ENCODE results near the gene BROX. TPM values are rescaled to one million over a fixed set of nuclear protein-coding genes. Genes with fewer than 3 reads are reported as not detected.

BROX gene
- total RNA-seq, 1 donor from 2014 or later, result 45.1 TPM

DNA sequence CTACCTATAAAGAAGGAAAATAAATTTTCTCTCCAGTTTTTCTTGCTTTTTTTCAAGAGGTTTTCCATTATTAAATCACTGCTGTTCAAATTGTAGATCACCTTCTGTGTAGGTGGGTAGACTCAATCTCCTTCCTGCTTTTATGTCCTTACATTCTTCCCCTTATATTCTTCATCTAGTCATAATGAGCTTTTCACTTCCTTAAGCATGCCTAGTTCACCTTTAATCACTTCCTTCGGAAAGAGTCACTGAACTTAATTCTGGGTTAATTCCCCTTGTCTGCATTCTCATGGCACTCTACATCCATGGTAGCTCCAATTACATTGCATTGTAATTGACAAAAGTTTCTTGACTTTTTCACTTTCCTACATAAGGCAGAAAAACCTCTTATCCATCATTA is 18.5 kb downstream of the BROX start:
- Mint-ChIP-seq H3K36me3 (ENCODE audit: unreplicated experiment) (peaks cover 58% of the 10 kb centered on the region), H3K9me3 (ENCODE audit: unreplicated experiment) (no peaks in the 10 kb centered on the region), H3K27me3 (ENCODE audit: unreplicated experiment) (no peaks in the 10 kb centered on the region), H3K4me3 (ENCODE audit: unreplicated experiment) (no peak overlapping the region), H3K4me1 (ENCODE audit: unreplicated experiment) (no peaks in the 10 kb centered on the region), H3K27ac (ENCODE audit: unreplicated experiment) (no peak overlapping the region)
- TF ChIP-seq, protein P1, sequence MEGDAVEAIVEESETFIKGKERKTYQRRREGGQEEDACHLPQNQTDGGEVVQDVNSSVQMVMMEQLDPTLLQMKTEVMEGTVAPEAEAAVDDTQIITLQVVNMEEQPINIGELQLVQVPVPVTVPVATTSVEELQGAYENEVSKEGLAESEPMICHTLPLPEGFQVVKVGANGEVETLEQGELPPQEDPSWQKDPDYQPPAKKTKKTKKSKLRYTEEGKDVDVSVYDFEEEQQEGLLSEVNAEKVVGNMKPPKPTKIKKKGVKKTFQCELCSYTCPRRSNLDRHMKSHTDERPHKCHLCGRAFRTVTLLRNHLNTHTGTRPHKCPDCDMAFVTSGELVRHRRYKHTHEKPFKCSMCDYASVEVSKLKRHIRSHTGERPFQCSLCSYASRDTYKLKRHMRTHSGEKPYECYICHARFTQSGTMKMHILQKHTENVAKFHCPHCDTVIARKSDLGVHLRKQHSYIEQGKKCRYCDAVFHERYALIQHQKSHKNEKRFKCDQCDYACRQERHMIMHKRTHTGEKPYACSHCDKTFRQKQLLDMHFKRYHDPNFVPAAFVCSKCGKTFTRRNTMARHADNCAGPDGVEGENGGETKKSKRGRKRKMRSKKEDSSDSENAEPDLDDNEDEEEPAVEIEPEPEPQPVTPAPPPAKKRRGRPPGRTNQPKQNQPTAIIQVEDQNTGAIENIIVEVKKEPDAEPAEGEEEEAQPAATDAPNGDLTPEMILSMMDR (IDR thresholded peaks at IDR 0.05), result no peak
- no peak for DNase-seq (ENCODE audit: extremely low spot score, unreplicated experiment)

DNA sequence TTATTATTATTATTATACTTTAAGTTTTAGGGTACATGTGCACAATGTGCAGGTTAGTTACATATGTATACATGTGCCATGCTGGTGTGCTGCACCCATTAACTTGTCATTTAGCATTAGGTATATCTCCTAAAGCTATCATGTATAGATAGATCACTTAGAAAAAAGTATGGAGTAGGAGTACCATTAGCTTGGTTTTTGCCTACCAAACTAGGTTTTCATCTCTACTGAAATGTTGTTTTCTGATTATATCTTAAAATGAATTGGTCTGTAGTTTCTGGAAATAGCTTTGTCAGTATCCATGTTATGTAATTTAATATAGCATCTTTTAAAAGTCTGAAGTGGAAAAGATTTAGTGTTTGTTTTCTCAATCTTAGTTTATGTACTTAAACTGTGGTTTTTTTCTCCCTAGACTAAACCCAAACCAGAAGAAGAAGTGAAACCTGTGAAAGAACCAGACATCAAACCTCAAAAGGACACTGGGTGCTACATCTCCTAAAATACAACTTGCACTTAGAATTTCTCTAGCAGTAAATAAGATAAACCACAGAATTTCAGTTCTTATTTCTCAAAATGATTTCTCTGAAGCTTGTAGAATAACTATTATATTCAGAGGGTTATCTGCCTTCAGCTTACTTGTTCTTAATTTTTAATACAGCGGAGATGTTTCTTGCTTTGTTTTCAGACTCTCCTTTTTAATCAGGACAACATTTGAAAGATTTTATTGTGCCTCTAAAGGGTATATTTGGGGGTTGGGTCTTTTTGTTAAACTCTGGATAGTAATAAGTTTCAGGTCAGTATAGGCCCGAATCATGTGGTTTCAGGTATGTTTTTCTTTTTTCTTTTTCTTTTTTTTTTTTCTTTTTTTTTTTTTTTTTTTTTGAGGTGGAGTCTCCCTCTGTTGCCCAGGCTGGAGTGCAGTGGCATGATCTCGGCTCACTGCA is 20.1 kb downstream of the BROX start:
- Mint-ChIP-seq H3K27ac (ENCODE audit: unreplicated experiment) (no peak overlapping the region), H3K27me3 (ENCODE audit: unreplicated experiment) (no peaks in the 10 kb centered on the region), H3K9me3 (ENCODE audit: unreplicated experiment) (no peaks in the 10 kb centered on the region), H3K4me1 (ENCODE audit: unreplicated experiment) (no peaks in the 10 kb centered on the region), H3K4me3 (ENCODE audit: unreplicated experiment) (no peak overlapping the region), H3K36me3 (ENCODE audit: unreplicated experiment) (peaks cover 50% of the 10 kb centered on the region)
- TF ChIP-seq, protein P1 (IDR thresholded peaks at IDR 0.05), result no peak
- DNase-seq (ENCODE audit: extremely low spot score, unreplicated experiment), result no peak

DNA sequence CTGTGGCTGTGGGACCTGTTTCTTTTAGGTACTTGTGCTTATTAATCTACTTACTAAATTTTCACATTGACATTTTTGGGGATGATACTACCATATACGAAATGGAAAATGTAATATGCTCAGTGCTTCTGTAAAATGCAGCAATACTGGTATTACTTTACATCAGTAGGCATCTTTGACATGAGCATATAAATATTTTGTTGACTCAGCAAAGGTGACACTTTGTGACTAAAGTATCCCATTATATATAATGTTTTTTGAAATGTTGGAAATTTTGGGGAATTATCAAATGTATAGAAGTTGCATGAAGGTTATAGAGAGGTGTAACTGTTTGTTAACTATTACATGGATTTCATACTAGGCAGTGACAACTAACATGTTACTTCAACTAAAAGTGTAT is 22.4 kb downstream of the BROX start:
- Mint-ChIP-seq H3K4me1 (ENCODE audit: unreplicated experiment) (no peaks in the 10 kb centered on the region), H3K36me3 (ENCODE audit: unreplicated experiment) (peaks cover 31% of the 10 kb centered on the region), H3K27ac (ENCODE audit: unreplicated experiment) (no peak overlapping the region), H3K27me3 (ENCODE audit: unreplicated experiment) (no peaks in the 10 kb centered on the region), H3K9me3 (ENCODE audit: unreplicated experiment) (no peaks in the 10 kb centered on the region), H3K4me3 (ENCODE audit: unreplicated experiment) (no peak overlapping the region)
- TF ChIP-seq, protein P1 (IDR thresholded peaks at IDR 0.05), result no peak
- DNase-seq (ENCODE audit: extremely low spot score, unreplicated experiment), result no peak

DNA sequence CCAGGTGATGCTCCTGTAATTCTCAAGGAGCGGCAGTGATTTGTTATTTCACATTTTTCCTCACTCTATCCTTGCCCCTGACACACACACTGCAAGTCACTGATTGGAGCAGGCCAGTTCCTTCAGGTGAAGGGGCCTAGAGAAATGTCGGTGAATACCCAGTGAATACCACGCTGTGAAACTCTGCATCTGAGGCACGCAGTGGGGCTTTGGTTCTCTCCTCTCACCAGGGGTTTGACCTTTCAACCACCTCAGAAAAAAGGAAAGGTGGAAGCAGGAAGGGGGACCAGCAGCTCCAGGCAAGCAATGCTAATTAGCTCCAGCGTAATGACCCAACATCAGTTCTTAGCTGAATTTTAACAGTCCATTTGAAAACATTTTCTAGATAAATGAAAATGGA is 24.1 kb downstream of the BROX start:
- Mint-ChIP-seq H3K36me3 (ENCODE audit: unreplicated experiment) (peaks cover 21% of the 10 kb centered on the region), H3K4me1 (ENCODE audit: unreplicated experiment) (no peaks in the 10 kb centered on the region), H3K4me3 (ENCODE audit: unreplicated experiment) (no peak overlapping the region), H3K27ac (ENCODE audit: unreplicated experiment) (no peak overlapping the region), H3K27me3 (ENCODE audit: unreplicated experiment) (no peaks in the 10 kb centered on the region), H3K9me3 (ENCODE audit: unreplicated experiment) (no peaks in the 10 kb centered on the region)
- TF ChIP-seq, protein P1 (IDR thresholded peaks at IDR 0.05), result no peak
- no peak for DNase-seq (ENCODE audit: extremely low spot score, unreplicated experiment)

DNA sequence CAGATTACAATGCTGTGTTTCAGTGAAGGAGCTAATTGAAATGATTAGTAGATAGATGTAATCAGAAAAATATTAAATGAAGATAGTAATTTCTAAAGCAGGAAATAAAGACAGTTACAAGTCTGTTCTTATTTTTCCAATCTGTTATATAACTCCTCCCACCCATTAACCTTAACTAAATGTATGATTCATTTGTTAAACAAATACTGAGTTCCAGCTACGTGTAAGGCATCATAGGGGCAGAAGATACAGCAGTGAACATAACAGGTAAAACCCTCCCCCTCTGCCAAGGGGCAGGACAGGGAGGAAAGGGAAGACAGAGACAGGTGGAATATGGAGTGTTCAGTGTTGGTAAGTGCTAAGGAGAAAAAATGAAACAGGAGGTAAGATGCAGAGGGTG is 24.6 kb downstream of the BROX start, which contains the start of gene FAM177B:
Gene FAM177B, plus strand, starts transcription at position 231 of the 400 bp plus-strand sequence. CDS start 9,344 bp downstream, outside the sequence.
- H3K27me3 Mint-ChIP-seq (ENCODE audit: unreplicated experiment), result no peaks in the 10 kb centered on the region
- no peak for DNase-seq (ENCODE audit: extremely low spot score, unreplicated experiment)
- peaks cover 18% of the 10 kb centered on the region for H3K36me3 Mint-ChIP-seq (ENCODE audit: unreplicated experiment)
- no peaks in the 10 kb centered on the region for H3K9me3 Mint-ChIP-seq (ENCODE audit: unreplicated experiment)
- H3K4me3 Mint-ChIP-seq (ENCODE audit: unreplicated experiment), result no peak within 1 kb of the TSS
- TF ChIP-seq, protein P1 (IDR thresholded peaks at IDR 0.05), result no peak
- no peak within 1 kb of the TSS for H3K27ac Mint-ChIP-seq (ENCODE audit: unreplicated experiment)
- no peaks in the 10 kb centered on the region for H3K4me1 Mint-ChIP-seq (ENCODE audit: unreplicated experiment)
